GM18498 (cell line): ENCODE data around the gene GPR50.

Experiments used
- ATAC-seq: cut with Tn5 transposase; IDR thresholded peaks from one replicate; pipeline ENCODE4 v1.9.1; 2021; ENCODE audit warnings: mild to moderate bottlenecking, moderate library complexity; ENCODE audit not compliant: unreplicated experiment

Gene GPR50

DNA sequence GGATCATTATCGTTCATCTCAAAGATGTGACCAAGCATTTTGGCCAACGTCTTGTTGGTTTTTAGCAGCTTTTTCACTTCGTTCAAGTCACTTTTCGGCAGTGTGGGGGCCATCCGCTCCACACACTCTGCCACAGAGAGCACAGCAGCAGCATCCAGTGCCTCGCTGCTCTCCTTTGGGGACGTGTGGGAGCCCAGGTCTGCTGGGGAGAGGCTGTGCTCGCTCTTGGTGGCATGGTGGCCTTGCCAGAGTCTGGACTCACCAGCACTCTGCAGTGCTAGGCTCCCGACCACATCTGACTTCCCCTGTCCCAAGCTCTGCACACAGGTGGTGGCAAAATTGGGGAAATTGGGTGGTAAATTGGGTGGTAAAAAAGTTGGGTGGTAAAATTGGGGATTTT, 50.6 kb downstream of the GPR50 start:
- ATAC-seq: no peak

DNA sequence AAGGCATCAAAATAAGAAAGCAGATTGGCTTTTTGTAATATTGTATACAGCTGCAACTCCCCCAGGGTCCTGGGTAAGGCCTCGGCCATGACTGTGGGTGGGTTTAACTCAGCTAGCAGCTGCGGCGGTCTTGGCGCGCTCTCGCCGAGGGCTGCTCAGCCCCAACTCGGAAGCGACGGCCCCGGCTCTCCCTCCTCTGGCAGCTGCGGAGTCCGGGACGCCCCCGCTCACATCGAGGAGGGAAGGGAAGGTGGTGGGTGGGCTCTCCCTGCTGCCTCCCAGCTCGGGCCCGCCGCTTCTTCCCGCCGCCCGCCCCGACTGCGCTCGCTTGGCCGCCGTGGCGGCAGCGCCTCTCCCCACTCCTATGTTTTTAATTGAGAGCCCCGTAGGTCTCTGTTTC, 51.2 kb downstream of the GPR50 start:
- no peak for ATAC-seq

- ATAC-seq: no peak
These were observed 52.6 kb downstream of the GPR50 start for GRCh38 chrX:151228935-151229334.
